Right cardiac atrium (tissue), 5 donors: Measurements from ENCODE around the gene CRCP. TPM values are rescaled to one million over a fixed set of nuclear protein-coding genes. Genes with fewer than 3 reads are reported as not detected.

ENCODE experiments used
- ATAC-seq, 2 donors: fragments of 200-7000 bp; cut with Tn5 transposase; one replicate each; pipeline versions ENCODE4 v1.8.0 to v1.9.1; 2020; ENCODE audit warnings: moderate library complexity in 2 of 2, mild to moderate bottlenecking in 1 of 2
- DNase-seq, 3 donors: peaks; one replicate each; pipeline ENCODE4 v3.0.0-alpha.2; 2020
- H3K27ac ChIP-seq: one replicate; pipeline ENCODE4 v1.5.1; 2013; ENCODE audit warnings: mild to moderate bottlenecking, low read length, control low read depth, moderate library complexity
- H3K27me3 ChIP-seq: one replicate; pipeline ENCODE4 v1.6.1; 2013; ENCODE audit not compliant: control insufficient read depth, insufficient read depth
- H3K4me1 ChIP-seq: one replicate; pipeline ENCODE4 v1.6.1; 2013; ENCODE audit warnings: low read length; ENCODE audit not compliant: control insufficient read depth, insufficient read depth
- H3K4me3 ChIP-seq: one replicate; pipeline ENCODE4 v1.5.1; 2013; ENCODE audit warnings: low read length, control low read depth
- H3K9me3 ChIP-seq: one replicate; pipeline ENCODE4 v1.6.1; 2013; ENCODE audit warnings: low read length; ENCODE audit not compliant: control insufficient read depth
- WGBS: extraction: QIAGEN DNeasy Blood & Tissue Kit; methylation state at CpG from one replicate; pipeline ENCODE4 v1.1.7; 2013; 5-methylcytosine and 5-hydroxymethylcytosine counted together
- intact Hi-C, 4 donors: fragments of 100-400 bp; cut with DNase I; formaldehyde crosslinking; loops; one replicate each; pipeline versions ENCODE4 v1.11.0 to v1.14.0; 2022 to 2023
- polyA plus RNA-seq: library from polyadenylated mRNA; stranded (reverse); fragments of 200-250 nt; gene quantifications from one replicate; pipeline ENCODE4 v1.2.3, GENCODE V29; 2013
- total RNA-seq, 4 donors: library from RNA; stranded (reverse); fragmentation: NEBNext Ultra II Directional; extraction: Animal tissue kit (Norgen Biotek cat#: 25700); gene quantifications; one replicate each; pipeline ENCODE4 v1.2.1, GENCODE V29; 2021
- donor health status: healthy with polysubstance abuse.
- donor health status: DM: no; HTN: yes; CAD: no.
- donor health status: DM: no; HTN: no; CAD: no.
- donor health status: DM: no; HTN: yes; CAD: no; lungs with severe emphysema.
- donor health status: DM: yes; HTN: yes; CAD: no.

The CRCP gene
- total and polyA plus RNA-seq, 5 donors = 18.7 to 31.5 (median 28.9) TPM

DNA sequence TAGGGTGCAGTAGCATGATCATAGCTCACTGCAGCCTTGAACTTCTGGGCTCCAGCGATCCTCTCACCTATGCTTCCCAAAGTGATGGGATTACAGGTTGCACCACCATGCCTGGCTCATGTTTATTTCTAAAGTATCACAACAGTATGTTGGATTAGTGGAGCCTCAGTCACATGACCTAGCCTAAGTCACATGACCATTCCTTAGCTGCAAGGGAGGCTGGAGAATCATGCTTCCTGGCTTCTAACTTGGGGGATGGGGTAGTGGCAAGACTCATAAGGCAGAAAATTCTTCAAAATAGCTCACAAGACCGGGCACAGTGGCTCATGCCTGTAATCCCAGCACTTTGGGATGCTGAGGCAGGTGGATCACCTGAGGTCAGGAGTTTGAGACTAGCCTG, 63.6 kb downstream of the CRCP start:
- no peaks in the 10 kb centered on the region for H3K27me3 ChIP-seq
- no peak overlapping the region for H3K4me3 ChIP-seq
- ATAC-seq (no peak), DNase-seq (no peak)
- H3K27ac ChIP-seq = no peak overlapping the region
- H3K9me3 ChIP-seq = no peaks in the 10 kb centered on the region
- H3K4me1 ChIP-seq = no peaks in the 10 kb centered on the region
- WGBS = 97% methylated on average over 2 of the region's 2 CpGs
- intact Hi-C loops = no loop called here

DNA sequence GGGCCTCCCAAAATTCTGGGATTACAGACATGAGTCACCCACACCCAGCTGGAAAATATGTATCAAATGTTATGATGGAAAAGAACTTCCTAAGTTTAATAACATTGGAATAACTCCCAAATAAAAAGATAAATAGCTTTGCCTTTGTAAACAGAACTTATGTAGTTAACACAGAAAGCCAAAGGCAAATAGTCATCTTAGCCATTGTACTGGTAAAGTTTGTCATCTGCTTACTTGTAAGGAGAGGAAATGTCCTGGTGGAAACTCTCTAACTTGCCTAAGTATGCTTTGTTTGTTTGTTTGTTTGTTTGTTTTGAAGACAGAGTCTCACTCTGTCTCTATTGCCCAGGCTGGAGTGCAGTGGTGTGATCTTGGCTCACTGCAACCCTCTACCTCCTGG, 66.7 kb downstream of the CRCP start:
- Histone ChIP-seq H3K27me3 (no peaks in the 10 kb centered on the region), H3K9me3 (no peaks in the 10 kb centered on the region), H3K27ac (no peak overlapping the region), H3K4me3 (no peak overlapping the region), H3K4me1 (no peaks in the 10 kb centered on the region)
- intact Hi-C loops = no loop called here
- ATAC-seq (no peak), DNase-seq (no peak)

DNA sequence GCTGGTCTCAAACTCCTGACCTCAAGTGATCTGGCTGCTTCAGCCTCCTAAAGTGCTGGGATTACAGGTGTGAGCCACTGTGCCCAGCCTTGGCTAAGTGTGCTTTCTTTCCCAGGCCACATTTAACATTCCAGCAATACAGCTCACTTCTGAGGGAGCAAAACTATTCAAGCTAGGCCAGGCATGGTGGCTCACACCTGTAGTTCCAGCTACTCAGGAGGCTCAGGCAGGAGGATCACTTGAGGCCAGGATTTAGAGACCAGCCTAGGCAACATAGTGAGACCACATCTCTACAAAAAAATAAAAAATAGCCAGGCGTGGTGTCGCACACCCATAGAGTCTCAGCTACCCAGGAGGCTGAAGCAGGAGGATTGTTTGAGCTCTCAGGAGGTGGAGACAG, 67.2 kb downstream of the CRCP start:
- WGBS = 95% methylated on average over 2 of the region's 2 CpGs
- DNase-seq (no peak), ATAC-seq (no peak)
- Histone ChIP-seq H3K4me1 (no peaks in the 10 kb centered on the region), H3K9me3 (no peaks in the 10 kb centered on the region), H3K27me3 (no peaks in the 10 kb centered on the region), H3K27ac (no peak overlapping the region), H3K4me3 (no peak overlapping the region)
- intact Hi-C loops = no loop called here

DNA sequence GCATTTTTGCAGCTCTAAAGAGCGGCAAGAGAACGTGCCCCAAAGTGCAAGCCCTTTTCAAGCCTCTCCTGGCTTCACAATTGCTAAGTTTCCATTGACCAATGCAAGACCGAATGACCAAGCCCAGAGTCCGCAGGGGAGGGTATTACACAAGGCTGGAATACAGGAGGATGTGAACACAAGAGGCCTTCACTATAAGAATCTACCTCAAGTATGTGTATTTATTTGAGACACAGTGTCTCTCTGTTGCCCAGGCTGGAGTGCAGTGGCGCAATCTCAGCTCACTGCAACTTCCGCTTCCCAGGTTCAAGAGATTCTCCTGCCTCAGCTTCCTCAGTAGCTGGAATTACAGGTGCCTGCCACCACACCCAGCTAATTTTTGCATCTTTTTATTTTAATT, 68.3 kb downstream of the CRCP start:
- Histone ChIP-seq H3K9me3 (no peaks in the 10 kb centered on the region), H3K27me3 (no peaks in the 10 kb centered on the region), H3K27ac (no peak overlapping the region), H3K4me1 (no peaks in the 10 kb centered on the region), H3K4me3 (no peak overlapping the region)
- DNase-seq (no peak), ATAC-seq (no peak)
- intact Hi-C loops = no loop called here
- 90% methylated on average over 6 of the region's 6 CpGs for WGBS

DNA sequence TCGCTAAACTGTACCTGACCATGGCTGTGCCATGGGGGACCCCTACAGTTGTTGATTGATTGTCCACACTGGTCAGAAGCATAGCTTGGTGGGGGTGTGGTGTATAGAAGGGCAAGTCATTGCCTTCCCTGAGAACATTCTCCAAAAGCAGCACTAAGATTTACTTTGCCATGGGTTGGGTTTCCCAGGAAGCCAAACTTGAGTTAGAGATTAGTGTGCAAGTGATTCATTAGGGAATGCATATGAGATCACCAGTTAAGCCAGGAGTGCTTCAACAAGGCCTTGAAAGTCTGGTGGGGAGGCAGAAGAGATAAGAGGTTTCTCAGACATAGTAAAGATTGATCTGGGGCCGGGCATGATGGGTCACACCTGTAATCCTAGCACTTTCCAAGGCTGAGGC, 69.1 kb downstream of the CRCP start:
- ATAC-seq (peak in 1 of 2 donors; percentile 16), DNase-seq (no peak)
- intact Hi-C loops = no loop called here
- Histone ChIP-seq H3K27ac (no peak overlapping the region), H3K27me3 (no peaks in the 10 kb centered on the region), H3K4me3 (no peak overlapping the region), H3K4me1 (no peaks in the 10 kb centered on the region), H3K9me3 (no peaks in the 10 kb centered on the region)
- 74% methylated on average over 2 of the region's 2 CpGs for WGBS

DNA sequence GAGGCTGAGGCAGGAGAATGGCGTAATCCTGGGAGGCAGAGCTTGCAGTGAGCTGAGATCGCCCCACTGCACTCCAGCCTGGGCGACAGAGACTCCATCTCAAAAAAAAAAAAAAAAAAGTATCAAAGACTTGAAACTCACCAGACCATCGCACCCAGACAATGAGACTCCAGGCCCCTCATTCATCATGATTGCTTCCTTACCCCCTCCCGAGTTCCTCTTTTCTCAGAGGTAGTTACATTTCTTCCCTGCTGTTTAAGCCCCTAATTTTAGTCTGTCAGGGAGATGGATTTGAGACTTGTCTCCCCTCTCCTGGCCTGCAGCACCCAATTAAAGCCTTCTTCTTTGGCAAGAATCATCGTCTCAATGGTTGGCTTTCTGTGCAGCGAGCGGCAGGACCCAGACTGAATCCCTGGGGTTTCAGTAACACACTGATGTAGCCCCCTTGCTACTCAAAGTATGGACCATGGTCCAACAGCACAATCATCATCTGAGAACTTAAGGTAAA, 71.1 kb downstream of the CRCP start:
- WGBS = 93% methylated on average over 8 of the region's 8 CpGs
- no peak overlapping the region for H3K4me3 ChIP-seq
- no peaks in the 10 kb centered on the region for H3K4me1 ChIP-seq
- no peaks in the 10 kb centered on the region for H3K9me3 ChIP-seq
- intact Hi-C loops = no loop called here
- DNase-seq (no peak), ATAC-seq (no peak)
- H3K27me3 ChIP-seq = no peaks in the 10 kb centered on the region
- no peak overlapping the region for H3K27ac ChIP-seq

DNA sequence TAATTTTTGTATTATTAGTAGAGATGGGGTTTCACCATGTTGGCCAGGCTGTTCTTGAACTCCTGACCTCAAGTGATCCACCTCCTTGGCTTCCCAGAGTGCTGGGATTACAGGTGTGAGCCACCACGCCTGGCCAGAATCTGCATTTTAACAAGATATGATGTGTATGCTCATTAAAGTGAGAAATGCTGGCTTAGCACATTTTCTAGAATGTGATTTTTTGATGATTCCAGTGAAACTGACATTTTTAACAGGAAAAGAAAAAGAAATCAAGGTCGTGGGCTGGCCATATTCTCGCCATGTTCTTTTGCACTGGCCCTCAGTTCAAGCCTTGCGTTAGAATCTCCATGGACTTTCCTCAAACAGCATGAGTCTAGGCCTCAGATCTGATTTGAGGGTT, 72.3 kb downstream of the CRCP start:
- intact Hi-C loops = no loop called here
- Histone ChIP-seq H3K27me3 (no peaks in the 10 kb centered on the region), H3K27ac (no peak overlapping the region), H3K9me3 (no peaks in the 10 kb centered on the region), H3K4me1 (no peaks in the 10 kb centered on the region), H3K4me3 (no peak overlapping the region)
- WGBS = 89% methylated on average over 4 of the region's 4 CpGs
- ATAC-seq (no peak), DNase-seq (no peak)

DNA sequence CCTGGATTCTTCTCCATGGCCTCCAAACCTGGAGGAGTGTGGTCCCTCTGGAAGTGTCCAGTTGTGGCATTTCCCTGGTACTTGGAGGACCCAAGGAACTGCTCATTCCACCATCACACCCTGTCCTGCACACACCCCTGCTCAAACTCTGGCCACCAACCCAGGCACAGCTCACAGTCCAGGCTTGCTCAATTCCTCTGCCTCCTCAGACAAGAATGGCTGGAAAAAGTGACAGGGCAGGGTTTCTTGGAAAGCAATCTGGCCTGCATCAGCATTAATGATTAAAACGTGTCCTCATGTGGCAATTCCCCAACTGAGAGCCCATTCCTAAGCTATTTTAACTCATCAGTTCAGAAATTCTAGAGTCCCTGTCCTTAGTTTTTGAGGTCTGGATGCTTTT, 73.3 kb downstream of the CRCP start:
- no peaks in the 10 kb centered on the region for H3K9me3 ChIP-seq
- WGBS = 25% methylated on average over 1 of the region's 1 CpG
- no peak overlapping the region for H3K27ac ChIP-seq
- H3K27me3 ChIP-seq = no peaks in the 10 kb centered on the region
- no peak overlapping the region for H3K4me3 ChIP-seq
- ATAC-seq = peak; percentile 74 to 76
- DNase-seq = peak in 2 of 3 donors; percentile 64 to 74
- H3K4me1 ChIP-seq = no peaks in the 10 kb centered on the region
- intact Hi-C loops = no loop called here

DNA sequence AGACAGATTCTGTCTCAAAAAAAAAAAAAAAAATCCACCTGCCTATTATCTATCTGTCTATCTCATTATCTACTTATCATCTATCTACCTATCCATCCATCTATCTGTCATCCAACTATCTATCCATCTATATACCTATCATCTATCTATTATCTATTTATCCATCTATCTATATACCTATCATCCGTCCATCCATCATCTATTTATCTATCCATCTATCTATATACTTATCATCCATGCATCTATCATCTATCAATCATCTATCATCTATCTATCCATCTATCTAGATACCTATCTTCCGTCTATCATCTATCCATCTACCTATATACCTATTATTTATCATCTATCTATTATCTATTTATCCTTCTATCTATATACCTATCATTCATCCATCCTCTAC, 74.0 kb downstream of the CRCP start:
- 91% methylated on average over 2 of the region's 2 CpGs for WGBS
- intact Hi-C loops = no loop called here
- no peak for ATAC-seq
- Histone ChIP-seq H3K4me1 (no peaks in the 10 kb centered on the region), H3K27me3 (no peaks in the 10 kb centered on the region), H3K9me3 (no peaks in the 10 kb centered on the region), H3K4me3 (no peak overlapping the region), H3K27ac (no peak overlapping the region)
- DNase-seq = no peak

DNA sequence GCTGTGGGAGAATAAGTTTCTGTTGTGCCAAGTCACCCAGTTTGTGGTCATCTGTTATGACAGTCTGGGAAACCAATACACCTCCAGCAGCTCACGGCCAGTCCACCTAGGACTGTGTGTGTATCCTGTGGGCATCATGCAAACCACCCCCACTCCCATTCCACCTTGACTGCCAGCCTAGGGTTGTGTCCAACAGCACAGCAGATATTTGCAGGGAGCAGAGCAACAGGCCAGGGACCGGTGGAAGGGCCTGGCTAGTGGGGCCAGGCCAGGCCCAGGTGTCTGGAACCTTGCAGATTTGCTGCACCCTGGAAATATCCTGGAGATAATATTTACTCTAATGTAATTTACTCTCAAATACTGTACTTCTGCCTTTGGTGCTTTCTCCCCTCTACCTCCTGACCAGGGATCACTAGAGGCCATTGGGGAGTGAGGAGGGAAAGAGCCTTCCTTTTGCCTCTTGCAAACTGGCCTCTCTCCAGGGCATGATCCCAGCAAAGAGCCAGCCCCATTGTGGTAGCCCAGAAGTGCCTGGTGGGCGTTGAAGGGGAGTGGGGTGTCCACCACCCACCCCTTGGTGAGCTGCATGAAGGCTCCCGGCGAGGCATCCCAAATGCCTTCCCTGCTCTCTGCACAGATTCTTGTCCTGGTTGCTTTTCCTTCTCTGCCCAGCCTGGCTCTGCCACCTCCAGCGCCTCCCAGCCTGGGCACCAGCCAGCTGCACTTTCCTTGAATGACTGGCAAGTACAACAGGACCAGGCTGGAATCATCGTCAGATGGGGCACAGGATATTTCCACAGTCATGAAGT, 75.3 kb downstream of the CRCP start:
- H3K9me3 ChIP-seq = no peaks in the 10 kb centered on the region
- no peaks in the 10 kb centered on the region for H3K4me1 ChIP-seq
- DNase-seq (no peak), ATAC-seq (peak in 1 of 2 donors; percentile 41)
- H3K27ac ChIP-seq = no peak overlapping the region
- H3K4me3 ChIP-seq = no peak overlapping the region
- intact Hi-C loops = no loop called here
- H3K27me3 ChIP-seq = no peaks in the 10 kb centered on the region
- 84% methylated on average over 7 of the region's 7 CpGs for WGBS

DNA sequence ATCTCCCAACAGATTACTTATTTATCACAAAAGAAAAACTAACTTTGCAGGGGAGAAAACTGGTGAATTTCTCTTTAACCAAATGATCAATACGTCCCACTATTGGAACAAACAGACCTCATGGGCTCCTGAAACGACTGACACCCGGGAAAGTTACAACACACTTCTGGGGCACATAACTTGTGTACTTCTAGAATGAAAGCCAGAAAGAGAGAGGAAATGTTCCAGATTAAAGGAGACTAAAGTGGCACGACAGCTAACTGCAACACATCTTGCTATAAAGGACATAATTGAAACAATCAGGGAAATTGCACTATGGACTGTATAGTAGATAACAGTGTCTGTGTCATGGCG, 75.8 kb downstream of the CRCP start:
- H3K9me3 ChIP-seq = no peaks in the 10 kb centered on the region
- no peak overlapping the region for H3K4me3 ChIP-seq
- H3K27ac ChIP-seq = no peak overlapping the region
- DNase-seq (no peak), ATAC-seq (no peak)
- WGBS = 68% methylated on average over 5 of the region's 5 CpGs
- no peaks in the 10 kb centered on the region for H3K27me3 ChIP-seq
- intact Hi-C loops = no loop called here
- H3K4me1 ChIP-seq = no peaks in the 10 kb centered on the region
